Peyer's patch (tissue), 4 donors: ENCODE results near the gene HOXD11.

Experiments
- CTCF ChIP-seq, 6 experiments: fragments of 450-650 bp in 4 of 6; fragments of 200-600 bp in 2 of 6; sonication (generic) in 1 of 6; IDR thresholded peaks; one replicate each; pipeline ENCODE4 v1.5.1; 2017 to 2019; ENCODE audit warnings: antibody characterized with exemption in 6 of 6, mild to moderate bottlenecking in 3 of 6, moderate library complexity in 1 of 6
- POLR2A ChIP-seq, 2 donors: fragments of 450-650 bp; IDR thresholded peaks; one replicate each; pipeline ENCODE4 v1.5.1; 2017; ENCODE audit warnings: antibody characterized with exemption in 2 of 2, mild to moderate bottlenecking in 2 of 2, moderate library complexity in 2 of 2

- TF ChIP-seq CTCF (IDR thresholded peaks at IDR 0.05) (peak in 1 of 6 experiments; percentile 10), POLR2A (IDR thresholded peaks at IDR 0.05) (no peak)
Measured at GRCh38 chr2:176136374-176137251, 29.5 kb downstream of the HOXD11 start.
